HS-5 (cell line): ENCODE measurements around the gene UBE3B.

ENCODE experiments used
- DNase-seq: peaks from one replicate; pipeline ENCODE4 v3.0.0-alpha.2; 2012; ENCODE audit warnings: low read depth

UBE3B gene

GRCh38 chr12:109573914-109574244, 96.4 kb downstream of the UBE3B start:
- DNase-seq: no peak

GRCh38 chr12:109575683-109576082, 98.2 kb downstream of the UBE3B start:
- no peak for DNase-seq

DNA sequence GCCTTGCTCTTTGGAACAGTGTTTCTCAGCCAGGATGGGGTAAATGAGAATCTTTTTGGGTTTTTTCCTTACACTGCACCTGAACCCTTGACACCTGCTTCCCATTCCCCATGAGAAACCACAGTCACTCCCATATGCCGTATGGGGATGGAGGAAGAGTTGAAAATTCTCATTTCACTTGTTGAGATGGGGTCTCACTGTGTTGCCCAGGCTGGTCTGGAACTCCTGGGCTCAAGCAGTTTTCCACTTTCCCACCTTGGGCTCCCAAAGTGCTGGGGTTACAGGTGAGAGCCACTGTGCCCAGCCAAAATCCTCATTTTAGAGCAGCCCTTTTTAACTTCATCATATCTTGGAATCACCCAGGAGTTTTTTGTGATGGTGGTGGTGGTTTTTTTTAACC, 99.9 kb downstream of the UBE3B start:
- DNase-seq: no peak

DNA sequence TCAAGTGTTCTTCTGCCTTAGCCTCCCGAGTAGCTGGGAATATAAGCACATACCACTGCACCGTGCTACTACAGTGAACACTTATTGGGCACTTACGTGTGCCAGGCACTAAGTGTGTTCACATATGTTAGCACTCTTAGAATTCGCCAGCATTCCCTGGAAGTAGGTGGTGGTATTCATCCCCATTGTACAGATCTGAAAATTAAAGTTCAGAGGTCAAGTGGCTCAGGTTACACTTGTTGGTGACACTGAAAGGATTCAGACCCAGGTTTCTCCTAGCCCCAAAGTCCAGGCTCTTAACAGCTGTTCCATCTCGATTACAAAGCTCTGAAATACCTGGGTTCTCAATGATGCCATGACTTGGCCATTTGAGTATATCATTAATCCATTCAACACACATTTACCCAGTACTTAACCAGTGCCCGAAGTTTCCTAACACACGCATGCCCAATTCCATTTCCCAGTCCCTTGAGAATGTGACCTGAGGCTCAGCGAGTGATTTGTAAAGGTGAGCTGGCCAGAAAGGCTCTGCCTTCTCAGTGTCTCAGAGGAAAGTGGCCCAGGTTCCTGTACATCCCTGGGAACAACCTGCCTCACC, 101.0 kb downstream of the UBE3B start:
- DNase-seq: no peak

DNA sequence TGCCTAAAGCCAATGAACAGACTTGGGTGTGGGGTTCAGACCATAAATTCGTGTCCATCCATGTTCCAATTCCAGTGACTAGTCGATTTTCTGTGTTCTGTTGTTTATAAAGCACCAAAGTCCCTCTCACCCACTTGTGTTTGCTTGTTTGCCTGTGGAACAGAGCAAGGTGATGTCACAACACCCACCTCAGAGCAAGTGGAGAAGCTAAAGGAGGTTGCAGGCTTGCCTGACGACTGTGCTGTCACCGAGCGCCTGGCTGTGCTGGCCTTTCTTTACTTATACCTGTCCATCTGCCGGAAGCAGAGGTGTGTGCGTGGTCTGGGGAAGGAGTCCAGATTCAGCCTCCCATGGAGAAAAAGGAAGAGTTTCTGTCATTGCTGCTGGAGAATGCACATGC, 102.2 kb downstream of the UBE3B start:
- DNase-seq: no peak

GRCh38 chr12:109580272-109580671, 102.8 kb downstream of the UBE3B start:
- no peak for DNase-seq

- no peak for DNase-seq
These were observed 103.4 kb downstream of the UBE3B start for GRCh38 chr12:109580684-109581333.

GRCh38 chr12:109581334-109581691, 103.9 kb downstream of the UBE3B start:
- DNase-seq: no peak

GRCh38 chr12:109581856-109582255, 104.4 kb downstream of the UBE3B start:
- DNase-seq: peak; percentile 55

DNA sequence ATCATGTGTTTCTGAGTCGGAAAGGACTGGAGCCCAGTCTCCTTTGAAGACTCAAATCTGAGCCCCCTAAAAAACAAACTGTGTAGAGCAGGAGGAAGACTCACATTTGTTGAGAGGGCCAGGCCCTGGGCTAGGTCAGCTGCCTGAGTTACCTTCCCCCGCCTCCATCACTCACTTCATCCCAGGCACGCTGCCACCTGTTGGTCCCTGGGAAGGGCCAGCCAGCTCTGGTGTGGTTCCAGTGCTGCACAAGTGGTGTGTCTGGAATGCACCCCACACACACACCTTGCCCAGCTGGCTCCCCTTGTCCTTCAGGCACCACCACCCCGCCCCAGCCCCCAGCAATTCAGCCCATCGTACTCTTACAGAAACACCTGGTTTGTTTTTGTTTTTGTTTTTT, 105.2 kb downstream of the UBE3B start:
- DNase-seq: no peak

GRCh38 chr12:109583733-109584132, 106.3 kb downstream of the UBE3B start:
- no peak for DNase-seq
